ENCODE results near the gene MIA2.
A peak's percentile ranks its signal among the peaks of the same experiment; 100 is the strongest.

Gene MIA2

GRCh38 chr14:39264057-39264456, 30.3 kb downstream of the MIA2 start:
- Histone ChIP-seq H3K4me3 (ENCODE audit: low read depth in 1 of 2, low read length in 2 of 2) (no peak overlapping the region), H3K9me3 (ENCODE audit: control insufficient read depth in 1 of 2, low read length in 2 of 2) (no peaks in the 10 kb centered on the region), H3K36me3 (ENCODE audit: control insufficient read depth in 1 of 2, insufficient read depth in 2 of 2, low read length in 2 of 2) (no peaks in the 10 kb centered on the region), H3K4me1 (ENCODE audit: control insufficient read depth in 1 of 2, insufficient read depth in 2 of 2, low read length in 2 of 2) (peaks cover 4 to 9% of the 10 kb centered on the region in 2 donors), H3K27ac (ENCODE audit: low read length) (no peak overlapping the region), H3K27me3 (ENCODE audit: low read depth, low read length) (no peaks in the 10 kb centered on the region)

GRCh38 chr14:39264558-39264957, 30.8 kb downstream of the MIA2 start:
- H3K36me3 ChIP-seq (ENCODE audit: control insufficient read depth in 1 of 2, insufficient read depth in 2 of 2, low read length in 2 of 2) = no peaks in the 10 kb centered on the region
- peaks cover 8 to 9% of the 10 kb centered on the region in 2 donors for H3K4me1 ChIP-seq (ENCODE audit: control insufficient read depth in 1 of 2, insufficient read depth in 2 of 2, low read length in 2 of 2)
- no peak overlapping the region for H3K4me3 ChIP-seq (ENCODE audit: low read depth in 1 of 2, low read length in 2 of 2)
- H3K27me3 ChIP-seq (ENCODE audit: low read depth, low read length) = no peaks in the 10 kb centered on the region
- H3K9me3 ChIP-seq (ENCODE audit: control insufficient read depth in 1 of 2, low read length in 2 of 2) = no peaks in the 10 kb centered on the region
- no peak overlapping the region for H3K27ac ChIP-seq (ENCODE audit: low read length)

GRCh38 chr14:39265033-39265432, 31.3 kb downstream of the MIA2 start:
- Histone ChIP-seq H3K4me3 (ENCODE audit: low read depth in 1 of 2, low read length in 2 of 2) (peak overlapping the region in 1 of 2 donors; percentile 91), H3K27ac (ENCODE audit: low read length) (no peak overlapping the region), H3K27me3 (ENCODE audit: low read depth, low read length) (no peaks in the 10 kb centered on the region), H3K4me1 (ENCODE audit: control insufficient read depth in 1 of 2, insufficient read depth in 2 of 2, low read length in 2 of 2) (peaks cover 9% of the 10 kb centered on the region in 2 donors), H3K9me3 (ENCODE audit: control insufficient read depth in 1 of 2, low read length in 2 of 2) (no peaks in the 10 kb centered on the region), H3K36me3 (ENCODE audit: control insufficient read depth in 1 of 2, insufficient read depth in 2 of 2, low read length in 2 of 2) (no peaks in the 10 kb centered on the region)

GRCh38 chr14:39265806-39266524, 32.2 kb downstream of the MIA2 start:
- Histone ChIP-seq H3K9me3 (ENCODE audit: control insufficient read depth in 1 of 2, low read length in 2 of 2) (no peaks in the 10 kb centered on the region), H3K4me3 (ENCODE audit: low read depth in 1 of 2, low read length in 2 of 2) (peak overlapping the region; percentile 74 to 91), H3K27ac (ENCODE audit: low read length) (peak overlapping the region; percentile 95), H3K4me1 (ENCODE audit: control insufficient read depth in 1 of 2, insufficient read depth in 2 of 2, low read length in 2 of 2) (peaks cover 9% of the 10 kb centered on the region in 2 donors), H3K36me3 (ENCODE audit: control insufficient read depth in 1 of 2, insufficient read depth in 2 of 2, low read length in 2 of 2) (no peaks in the 10 kb centered on the region), H3K27me3 (ENCODE audit: low read depth, low read length) (no peaks in the 10 kb centered on the region)

- H3K36me3 ChIP-seq (ENCODE audit: control insufficient read depth in 1 of 2, insufficient read depth in 2 of 2, low read length in 2 of 2) = no peaks in the 10 kb centered on the region
- H3K4me3 ChIP-seq (ENCODE audit: low read depth in 1 of 2, low read length in 2 of 2) = peak overlapping the region; percentile 74 to 91
- peaks cover 9% of the 10 kb centered on the region in 2 donors for H3K4me1 ChIP-seq (ENCODE audit: control insufficient read depth in 1 of 2, insufficient read depth in 2 of 2, low read length in 2 of 2)
- H3K27ac ChIP-seq (ENCODE audit: low read length) = peak overlapping the region; percentile 95
- no peaks in the 10 kb centered on the region for H3K9me3 ChIP-seq (ENCODE audit: control insufficient read depth in 1 of 2, low read length in 2 of 2)
- no peaks in the 10 kb centered on the region for H3K27me3 ChIP-seq (ENCODE audit: low read depth, low read length)
Measured at GRCh38 chr14:39266525-39266870, 32.8 kb downstream of the MIA2 start.

- Histone ChIP-seq H3K4me1 (ENCODE audit: control insufficient read depth in 1 of 2, insufficient read depth in 2 of 2, low read length in 2 of 2) (peaks cover 9% of the 10 kb centered on the region in 2 donors), H3K36me3 (ENCODE audit: control insufficient read depth in 1 of 2, insufficient read depth in 2 of 2, low read length in 2 of 2) (no peaks in the 10 kb centered on the region), H3K4me3 (ENCODE audit: low read depth in 1 of 2, low read length in 2 of 2) (peak overlapping the region; percentile 74 to 91), H3K9me3 (ENCODE audit: control insufficient read depth in 1 of 2, low read length in 2 of 2) (no peaks in the 10 kb centered on the region), H3K27ac (ENCODE audit: low read length) (peak overlapping the region; percentile 95), H3K27me3 (ENCODE audit: low read depth, low read length) (no peaks in the 10 kb centered on the region)
Measured at GRCh38 chr14:39266871-39267607, 33.3 kb downstream of the MIA2 start.

- H3K27ac ChIP-seq (ENCODE audit: low read length) = peak overlapping the region; percentile 95
- H3K27me3 ChIP-seq (ENCODE audit: low read depth, low read length) = no peaks in the 10 kb centered on the region
- no peaks in the 10 kb centered on the region for H3K36me3 ChIP-seq (ENCODE audit: control insufficient read depth in 1 of 2, insufficient read depth in 2 of 2, low read length in 2 of 2)
- peaks cover 9% of the 10 kb centered on the region in 2 donors for H3K4me1 ChIP-seq (ENCODE audit: control insufficient read depth in 1 of 2, insufficient read depth in 2 of 2, low read length in 2 of 2)
- no peaks in the 10 kb centered on the region for H3K9me3 ChIP-seq (ENCODE audit: control insufficient read depth in 1 of 2, low read length in 2 of 2)
- peak overlapping the region; percentile 74 to 91 for H3K4me3 ChIP-seq (ENCODE audit: low read depth in 1 of 2, low read length in 2 of 2)
Measured at GRCh38 chr14:39267608-39268005, 33.9 kb downstream of the MIA2 start.

- no peak overlapping the region for H3K27ac ChIP-seq (ENCODE audit: low read length)
- H3K27me3 ChIP-seq (ENCODE audit: low read depth, low read length) = no peaks in the 10 kb centered on the region
- H3K9me3 ChIP-seq (ENCODE audit: control insufficient read depth in 1 of 2, low read length in 2 of 2) = peaks cover 0 to 5% of the 10 kb centered on the region in 2 donors
- no peaks in the 10 kb centered on the region for H3K36me3 ChIP-seq (ENCODE audit: control insufficient read depth in 1 of 2, insufficient read depth in 2 of 2, low read length in 2 of 2)
- H3K4me3 ChIP-seq (ENCODE audit: low read depth in 1 of 2, low read length in 2 of 2) = peak overlapping the region; percentile 74 to 91
- H3K4me1 ChIP-seq (ENCODE audit: control insufficient read depth in 1 of 2, insufficient read depth in 2 of 2, low read length in 2 of 2) = peaks cover 9% of the 10 kb centered on the region in 2 donors
Measured at GRCh38 chr14:39268393-39268792, 34.7 kb downstream of the MIA2 start.

GRCh38 chr14:39272918-39273317, 39.2 kb downstream of the MIA2 start:
- H3K4me3 ChIP-seq (ENCODE audit: low read depth in 1 of 2, low read length in 2 of 2) = no peak overlapping the region
- H3K27ac ChIP-seq (ENCODE audit: low read length) = no peak overlapping the region
- no peaks in the 10 kb centered on the region for H3K27me3 ChIP-seq (ENCODE audit: low read depth, low read length)
- peaks cover 0 to 6% of the 10 kb centered on the region in 2 donors for H3K9me3 ChIP-seq (ENCODE audit: control insufficient read depth in 1 of 2, low read length in 2 of 2)
- no peaks in the 10 kb centered on the region for H3K36me3 ChIP-seq (ENCODE audit: control insufficient read depth in 1 of 2, insufficient read depth in 2 of 2, low read length in 2 of 2)
- peaks cover 9 to 13% of the 10 kb centered on the region in 2 donors for H3K4me1 ChIP-seq (ENCODE audit: control insufficient read depth in 1 of 2, insufficient read depth in 2 of 2, low read length in 2 of 2)

GRCh38 chr14:39275395-39275794, 41.7 kb downstream of the MIA2 start:
- Histone ChIP-seq H3K27ac (ENCODE audit: low read length) (no peak overlapping the region), H3K27me3 (ENCODE audit: low read depth, low read length) (no peaks in the 10 kb centered on the region), H3K36me3 (ENCODE audit: control insufficient read depth in 1 of 2, insufficient read depth in 2 of 2, low read length in 2 of 2) (peaks cover 6 to 8% of the 10 kb centered on the region in 2 donors), H3K4me3 (ENCODE audit: low read depth in 1 of 2, low read length in 2 of 2) (no peak overlapping the region), H3K4me1 (ENCODE audit: control insufficient read depth in 1 of 2, insufficient read depth in 2 of 2, low read length in 2 of 2) (peaks cover 0 to 8% of the 10 kb centered on the region in 2 donors), H3K9me3 (ENCODE audit: control insufficient read depth in 1 of 2, low read length in 2 of 2) (peaks cover 0 to 6% of the 10 kb centered on the region in 2 donors)

GRCh38 chr14:39276005-39276404, 42.3 kb downstream of the MIA2 start:
- Histone ChIP-seq H3K27ac (ENCODE audit: low read length) (no peak overlapping the region), H3K9me3 (ENCODE audit: control insufficient read depth in 1 of 2, low read length in 2 of 2) (peaks cover 0 to 6% of the 10 kb centered on the region in 2 donors), H3K36me3 (ENCODE audit: control insufficient read depth in 1 of 2, insufficient read depth in 2 of 2, low read length in 2 of 2) (peaks cover 6 to 14% of the 10 kb centered on the region in 2 donors), H3K4me1 (ENCODE audit: control insufficient read depth in 1 of 2, insufficient read depth in 2 of 2, low read length in 2 of 2) (peaks cover 0 to 8% of the 10 kb centered on the region in 2 donors), H3K4me3 (ENCODE audit: low read depth in 1 of 2, low read length in 2 of 2) (no peak overlapping the region), H3K27me3 (ENCODE audit: low read depth, low read length) (no peaks in the 10 kb centered on the region)

Data from muscle layer of duodenum (tissue), 2 donors.